Subcutaneous adipose tissue (tissue), 4 donors: Measurements from ENCODE around the gene USP43. TPM values are rescaled to one million over a fixed set of nuclear protein-coding genes. Genes with fewer than 3 reads are reported as not detected.

ENCODE experiments used
- total RNA-seq, 4 donors: library from RNA; depleted of rRNA; stranded (reverse); fragments of >200 nt; gene quantifications; one replicate each; pipeline ENCODE4 v1.1.0, GENCODE V29; 2016
- TF ChIP-seq, protein P1 (sequence below): fragments of 450-650 bp; IDR thresholded peaks from one replicate; pipeline ENCODE4 v1.5.1; 2016; ENCODE audit warnings: low read depth, mild to moderate bottlenecking, control low read depth, antibody characterized with exemption, moderate library complexity

The USP43 gene
- total RNA-seq, 4 donors from 2014 or later, result 0.22 to 0.51 TPM; not detected in 2

- TF ChIP-seq, protein P1, sequence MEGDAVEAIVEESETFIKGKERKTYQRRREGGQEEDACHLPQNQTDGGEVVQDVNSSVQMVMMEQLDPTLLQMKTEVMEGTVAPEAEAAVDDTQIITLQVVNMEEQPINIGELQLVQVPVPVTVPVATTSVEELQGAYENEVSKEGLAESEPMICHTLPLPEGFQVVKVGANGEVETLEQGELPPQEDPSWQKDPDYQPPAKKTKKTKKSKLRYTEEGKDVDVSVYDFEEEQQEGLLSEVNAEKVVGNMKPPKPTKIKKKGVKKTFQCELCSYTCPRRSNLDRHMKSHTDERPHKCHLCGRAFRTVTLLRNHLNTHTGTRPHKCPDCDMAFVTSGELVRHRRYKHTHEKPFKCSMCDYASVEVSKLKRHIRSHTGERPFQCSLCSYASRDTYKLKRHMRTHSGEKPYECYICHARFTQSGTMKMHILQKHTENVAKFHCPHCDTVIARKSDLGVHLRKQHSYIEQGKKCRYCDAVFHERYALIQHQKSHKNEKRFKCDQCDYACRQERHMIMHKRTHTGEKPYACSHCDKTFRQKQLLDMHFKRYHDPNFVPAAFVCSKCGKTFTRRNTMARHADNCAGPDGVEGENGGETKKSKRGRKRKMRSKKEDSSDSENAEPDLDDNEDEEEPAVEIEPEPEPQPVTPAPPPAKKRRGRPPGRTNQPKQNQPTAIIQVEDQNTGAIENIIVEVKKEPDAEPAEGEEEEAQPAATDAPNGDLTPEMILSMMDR, result no peak
Measured at GRCh38 chr17:9725575-9725974, 80.3 kb downstream of the USP43 start.

- TF ChIP-seq, protein P1, result no peak
Measured at GRCh38 chr17:9726291-9726690, 81.0 kb downstream of the USP43 start.

DNA sequence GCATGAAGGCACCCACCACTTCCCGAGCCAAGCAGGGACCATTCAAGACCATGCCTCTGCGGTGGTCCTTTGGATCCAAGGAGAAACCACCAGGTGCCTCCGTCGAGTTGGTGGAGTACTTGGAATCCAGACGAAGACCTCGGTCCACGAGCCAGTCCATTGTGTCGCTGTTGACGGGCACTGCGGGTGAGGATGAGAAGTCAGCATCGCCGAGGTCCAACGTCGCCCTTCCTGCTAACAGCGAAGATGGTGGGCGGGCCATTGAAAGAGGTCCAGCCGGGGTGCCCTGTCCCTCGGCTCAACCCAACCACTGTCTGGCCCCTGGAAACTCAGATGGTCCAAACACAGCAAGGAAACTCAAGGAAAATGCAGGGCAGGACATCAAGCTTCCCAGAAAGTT, 82.7 kb downstream of the USP43 start:
- TF ChIP-seq, protein P1, result no peak

DNA sequence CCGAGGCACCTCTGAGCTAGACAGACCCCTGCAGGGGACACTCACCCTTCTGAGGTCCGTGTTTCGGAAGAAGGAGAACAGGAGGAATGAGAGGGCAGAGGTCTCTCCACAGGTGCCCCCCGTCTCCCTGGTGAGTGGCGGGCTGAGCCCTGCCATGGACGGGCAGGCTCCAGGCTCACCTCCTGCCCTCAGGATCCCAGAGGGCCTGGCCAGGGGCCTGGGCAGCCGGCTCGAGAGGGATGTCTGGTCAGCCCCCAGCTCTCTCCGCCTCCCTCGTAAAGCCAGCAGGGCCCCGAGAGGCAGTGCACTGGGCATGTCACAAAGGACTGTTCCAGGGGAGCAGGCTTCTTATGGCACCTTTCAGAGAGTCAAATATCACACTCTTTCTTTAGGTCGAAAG, 83.2 kb downstream of the USP43 start:
- TF ChIP-seq, protein P1, result no peak

DNA sequence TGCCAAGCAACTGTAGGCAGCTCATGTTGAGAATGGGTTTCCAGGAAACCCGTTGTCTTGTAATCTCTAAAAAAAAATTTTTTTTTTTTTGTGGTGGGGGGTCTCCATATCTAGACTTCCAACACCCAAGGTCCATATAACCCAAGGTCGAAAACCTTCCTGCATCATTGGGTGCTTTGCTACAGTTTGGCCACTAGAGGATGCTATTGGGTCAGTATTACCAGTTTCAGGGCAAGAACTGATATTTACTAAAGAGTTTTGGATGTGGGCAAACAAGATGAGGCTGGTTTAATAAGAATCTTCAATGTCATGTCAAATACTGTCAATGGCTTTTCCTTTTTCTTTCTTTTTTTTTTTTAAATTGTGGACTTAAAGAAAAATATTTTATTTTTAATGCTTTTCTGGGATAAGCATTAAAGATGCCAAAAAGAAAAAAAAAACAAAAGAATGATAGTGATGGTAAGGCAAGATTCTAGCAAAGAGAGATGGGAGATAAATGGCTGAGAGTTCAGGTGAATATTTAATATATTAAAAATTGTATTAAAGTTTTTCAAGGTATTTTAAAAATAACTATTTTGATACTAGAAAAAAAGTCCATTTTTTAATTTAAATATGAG, 83.8 kb downstream of the USP43 start:
- TF ChIP-seq, protein P1, result no peak

DNA sequence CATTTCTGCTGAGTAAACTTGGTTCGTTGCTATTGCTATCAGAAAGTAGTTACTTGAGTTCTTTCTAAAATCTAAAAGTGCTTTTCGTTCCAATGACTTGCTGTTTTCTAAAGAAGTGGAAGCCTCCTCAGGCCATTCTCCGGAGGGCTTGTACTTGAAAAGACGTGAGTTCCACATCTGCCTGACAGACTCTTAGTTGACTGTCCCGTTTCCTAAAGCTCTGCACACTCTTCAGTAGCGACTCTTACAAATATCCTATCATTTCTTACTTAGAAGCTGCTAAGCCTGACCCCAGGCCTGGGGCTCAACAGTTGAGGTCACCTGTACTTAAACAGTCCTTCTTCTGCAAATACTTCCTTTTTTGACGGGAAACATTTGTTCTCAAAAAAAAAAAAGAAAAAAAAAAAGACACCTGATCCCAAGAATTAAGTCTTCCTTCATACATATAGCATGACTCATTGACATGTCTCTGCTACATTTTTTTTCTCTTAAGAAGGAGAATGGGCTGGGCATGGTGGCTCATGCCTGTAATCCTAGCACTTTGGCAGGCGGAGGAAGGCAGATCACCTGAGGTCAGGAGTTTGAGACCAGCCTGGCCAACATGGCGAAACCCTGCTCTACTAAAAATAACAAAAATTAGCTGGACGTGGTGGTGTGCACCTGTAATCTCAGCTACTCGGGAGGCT, 84.6 kb downstream of the USP43 start:
- TF ChIP-seq, protein P1, result no peak

- TF ChIP-seq, protein P1, result no peak
Measured at GRCh38 chr17:9750524-9750923, 105.2 kb downstream of the USP43 start.
